RKO (cell line): ENCODE measurements around the gene TNFRSF6B.

Experiments used
- DNase-seq: peaks from one replicate; pipeline ENCODE4 v3.0.0-alpha.2; 2016; ENCODE audit warnings: low spot score

Gene TNFRSF6B

GRCh38 chr20:63697868-63698545, 1.6 kb downstream of the TNFRSF6B start:
- no peak for DNase-seq

GRCh38 chr20:63698739-63699465, 2.5 kb downstream of the TNFRSF6B start:
- peak; percentile 91 for DNase-seq

- DNase-seq = no peak
Observed at GRCh38 chr20:63699466-63700198, 3.2 kb downstream of the TNFRSF6B start.

- no peak for DNase-seq
Observed at GRCh38 chr20:63700199-63701050, 4.0 kb downstream of the TNFRSF6B start.

GRCh38 chr20:63701051-63701328, 4.5 kb downstream of the TNFRSF6B start:
- no peak for DNase-seq

- DNase-seq = no peak
Observed at GRCh38 chr20:63701329-63702035, 5.0 kb downstream of the TNFRSF6B start.

- DNase-seq = no peak
Observed at GRCh38 chr20:63702036-63702665, 5.7 kb downstream of the TNFRSF6B start.

GRCh38 chr20:63702751-63703470, 6.5 kb downstream of the TNFRSF6B start:
- DNase-seq = no peak

GRCh38 chr20:63703471-63703975, 7.1 kb downstream of the TNFRSF6B start:
- DNase-seq = no peak

- DNase-seq = no peak
Observed at GRCh38 chr20:63703976-63704748, 7.7 kb downstream of the TNFRSF6B start.

GRCh38 chr20:63704749-63705117, 8.3 kb downstream of the TNFRSF6B start:
- DNase-seq = no peak

- no peak for DNase-seq
Observed at GRCh38 chr20:63705232-63706026, 9.0 kb downstream of the TNFRSF6B start.

- DNase-seq = no peak
Observed at GRCh38 chr20:63706027-63706695, 9.7 kb downstream of the TNFRSF6B start.

GRCh38 chr20:63706852-63707557, 10.6 kb downstream of the TNFRSF6B start:
- DNase-seq = peak; percentile 75

GRCh38 chr20:63707558-63708300, 11.3 kb downstream of the TNFRSF6B start, which contains the start of the genes ARFRP1 and ZGPAT:
Gene ARFRP1, minus strand, starts transcription at chr20:63707976. Its CDS starts 885 bp downstream, at chr20:63707091.
Gene ZGPAT, plus strand, starts transcription at chr20:63708039. Its CDS starts 542 bp downstream, at chr20:63708581.
- peak; percentile 93 for DNase-seq
